CD4-positive, alpha-beta memory T cell (primary cell): ENCODE measurements around the gene AGA. TPM values are rescaled to one million over a fixed set of nuclear protein-coding genes. Genes with fewer than 3 reads are reported as not detected.

Source experiments
- CTCF ChIA-PET: fragments of 350-600 bp; sonication (Branson Sonifier 250); formaldehyde crosslinking; loops from one replicate; lab custom pipeline; 2021; ENCODE audit warnings: inconsistent platforms; ENCODE audit not compliant: partially characterized antibody; lab: Charles Lee
- POLR2A ChIA-PET: fragments of 350-600 bp; sonication (Branson Sonifier 250); formaldehyde crosslinking; loops from one replicate; lab custom pipeline; 2021; ENCODE audit not compliant: partially characterized antibody; lab: Charles Lee
- DNase-seq, 5 donors: peaks; one replicate each; pipeline versions ENCODE4 v3.0.0 to v3.0.0-alpha.2; 2020 to 2022; ENCODE audit warnings: mixed read lengths in 1 of 5
- H3K27ac ChIP-seq: one replicate; pipeline ENCODE4 v1.7.0; 2013; ENCODE audit warnings: low read depth, low read length
- H3K27me3 ChIP-seq: 2 replicates; pipeline ENCODE4 v1.7.0; 2013; ENCODE audit warnings: mild to moderate bottlenecking, low read length, moderate library complexity; ENCODE audit not compliant: insufficient read depth
- H3K36me3 ChIP-seq: 2 replicates; pipeline ENCODE4 v1.7.0; 2013; ENCODE audit warnings: mild to moderate bottlenecking, low read length, moderate library complexity; ENCODE audit not compliant: insufficient read depth
- H3K4me1 ChIP-seq: 2 replicates; pipeline ENCODE4 v1.7.0; 2013; ENCODE audit warnings: mild to moderate bottlenecking, low read length, moderate library complexity; ENCODE audit not compliant: insufficient read depth
- H3K4me3 ChIP-seq, 2 donors: one replicate each; pipeline ENCODE4 v1.7.0; 2013; ENCODE audit warnings: low read length in 2 of 2, mild to moderate bottlenecking in 1 of 2
- H3K9me3 ChIP-seq, 2 donors: one replicate each; pipeline ENCODE4 v1.7.0; 2013; ENCODE audit warnings: low read length in 2 of 2, control low read depth in 1 of 2; ENCODE audit not compliant: control insufficient read depth in 1 of 2
- H3K27ac Mint-ChIP-seq, 7 donors: one replicate each; pipeline ENCODE4 v1.8.0; 2020 to 2021; ENCODE audit warnings: mixed read lengths in 7 of 7, mild to moderate bottlenecking in 6 of 7, inconsistent platforms in 3 of 7, moderate library complexity in 3 of 7
- H3K27me3 Mint-ChIP-seq, 2 donors: one replicate each; pipeline ENCODE4 v1.8.0; 2020 to 2021; ENCODE audit warnings: mixed read lengths in 2 of 2
- H3K36me3 Mint-ChIP-seq, 2 donors: one replicate each; pipeline ENCODE4 v1.8.0; 2020 to 2021; ENCODE audit warnings: mixed read lengths in 2 of 2, inconsistent platforms in 1 of 2, mild to moderate bottlenecking in 1 of 2
- H3K4me1 Mint-ChIP-seq, 4 donors: one replicate each; pipeline ENCODE4 v1.8.0; 2020 to 2021; ENCODE audit warnings: mixed read lengths in 4 of 4, mild to moderate bottlenecking in 1 of 4
- H3K4me3 Mint-ChIP-seq, 8 donors: one replicate each; pipeline ENCODE4 v1.8.0; 2020 to 2021; ENCODE audit warnings: mixed read lengths in 8 of 8, mild to moderate bottlenecking in 7 of 8, moderate library complexity in 6 of 8, inconsistent platforms in 3 of 8
- H3K9me3 Mint-ChIP-seq, 8 donors: one replicate each; pipeline ENCODE4 v1.8.0; 2020 to 2021; ENCODE audit warnings: mixed read lengths in 8 of 8, mild to moderate bottlenecking in 5 of 8, inconsistent platforms in 3 of 8, moderate library complexity in 1 of 8
- intact Hi-C: fragments of 100-400 bp; cut with micrococcal nuclease; formaldehyde crosslinking; loops from one replicate; pipeline ENCODE4 v1.15.1; 2023
- polyA plus RNA-seq, 2 donors: library from polyadenylated mRNA; unstranded; fragments of 300-500 nt; fragmentation: Illumina TruSeq; gene quantifications; one replicate each; pipeline ENCODE4 v1.2.3, GENCODE V29; 2021
- total RNA-seq, 2 experiments: library from RNA; stranded (reverse); gene quantifications; one replicate each; pipeline ENCODE4 v1.2.3, GENCODE V29; 2021

Gene AGA
- total and polyA plus RNA-seq, 4 experiments from 2014 or later: 23.2 to 34.2 (median 29.7) TPM

DNA sequence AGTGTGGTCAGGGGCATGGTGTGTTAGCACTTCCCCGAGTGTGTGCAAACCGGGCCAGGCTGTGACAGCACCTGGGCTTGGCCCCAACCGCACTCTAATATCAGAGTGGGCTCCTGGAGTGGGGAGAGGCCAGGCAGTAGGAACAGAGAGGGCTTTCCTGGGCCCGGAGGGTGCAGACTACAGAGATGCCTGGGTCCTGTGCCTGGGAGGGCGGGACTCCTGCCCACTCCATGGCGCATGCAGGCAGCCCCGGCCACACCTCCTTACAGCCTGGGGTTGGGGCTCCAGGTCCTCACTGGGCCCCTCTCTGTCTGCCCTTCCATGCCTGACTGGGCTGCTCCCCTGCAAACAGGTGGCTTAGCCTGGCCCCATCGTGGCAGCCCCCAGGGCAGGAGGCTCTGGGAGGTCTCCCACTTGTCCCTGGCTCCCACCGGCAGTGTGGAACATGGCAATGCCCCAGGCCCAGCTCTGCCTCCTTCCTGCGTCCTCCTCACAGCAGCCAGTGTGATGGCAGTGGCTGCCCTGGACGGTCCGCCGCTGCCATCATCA is 60.4 kb downstream of the AGA start:
- intact Hi-C loops: no loop called here

More for the DNA sequence above, 60.4 kb downstream of the AGA start:
- Mint-ChIP-seq H3K4me1 (peaks cover 0 to 2% (median 0%) of the 10 kb centered on the region in 4 donors), H3K9me3 (no peaks in the 10 kb centered on the region), H3K36me3 (no peaks in the 10 kb centered on the region), H3K27me3 (peaks cover 2 to 7% of the 10 kb centered on the region in 2 donors), H3K27ac (no peak overlapping the region), H3K4me3 (no peak overlapping the region)
- ChIA-PET POLR2A (no interaction called here), CTCF (no interaction called here)
- no peak for DNase-seq
- Histone ChIP-seq H3K9me3 (no peaks in the 10 kb centered on the region), H3K36me3 (no peaks in the 10 kb centered on the region), H3K4me1 (no peaks in the 10 kb centered on the region), H3K4me3 (no peak overlapping the region), H3K27ac (no peak overlapping the region), H3K27me3 (peaks cover 6% of the 10 kb centered on the region)

Other genes with a start within 250 kb of the AGA start
- under 1 TPM; 0.15 to 0.17 TPM for gene NEIL3, start 132.6 kb downstream of the AGA start, total RNA-seq
- under 1 TPM in 1 of 2 donors, not detected in 1; 0.10 TPM for gene NEIL3, start 132.6 kb downstream of the AGA start, polyA plus RNA-seq